ENCODE measurements around the gene CRIM1.

CRIM1 gene

GRCh38 chr2:36456227-36457175, 100.9 kb downstream of the CRIM1 start:
- DNase-seq = no peak

- DNase-seq = no peak
These were observed 102.5 kb downstream of the CRIM1 start for GRCh38 chr2:36458106-36458505.

- no peak for DNase-seq
These were observed 104.2 kb downstream of the CRIM1 start for GRCh38 chr2:36459725-36460137.

- no peak for DNase-seq
These were observed 105.6 kb downstream of the CRIM1 start for GRCh38 chr2:36461039-36461681.

GRCh38 chr2:36462311-36462935, 106.8 kb downstream of the CRIM1 start:
- no peak for DNase-seq

- no peak for DNase-seq
These were observed 107.8 kb downstream of the CRIM1 start for GRCh38 chr2:36463365-36463764.

- no peak for DNase-seq
These were observed 108.6 kb downstream of the CRIM1 start for GRCh38 chr2:36464006-36464721.

GRCh38 chr2:36466135-36466534, 110.6 kb downstream of the CRIM1 start:
- no peak for DNase-seq

GRCh38 chr2:36468463-36469105, 113.0 kb downstream of the CRIM1 start:
- DNase-seq = no peak

GRCh38 chr2:36469106-36469477, 113.5 kb downstream of the CRIM1 start:
- DNase-seq = no peak

GRCh38 chr2:36469710-36470109, 114.1 kb downstream of the CRIM1 start:
- no peak for DNase-seq

GRCh38 chr2:36473230-36473629, 117.7 kb downstream of the CRIM1 start:
- no peak for DNase-seq

- DNase-seq = no peak
These were observed 120.8 kb downstream of the CRIM1 start for GRCh38 chr2:36476411-36476810.

GRCh38 chr2:36477315-36477714, 121.7 kb downstream of the CRIM1 start:
- no peak for DNase-seq

GRCh38 chr2:36477746-36478145, 122.2 kb downstream of the CRIM1 start:
- no peak for DNase-seq

GRCh38 chr2:36478332-36478738, 122.8 kb downstream of the CRIM1 start:
- no peak for DNase-seq

GRCh38 chr2:36478999-36479398, 123.4 kb downstream of the CRIM1 start:
- DNase-seq = no peak

- DNase-seq = no peak
These were observed 123.8 kb downstream of the CRIM1 start for GRCh38 chr2:36479406-36479805.

GRCh38 chr2:36480028-36480427, 124.5 kb downstream of the CRIM1 start:
- DNase-seq = no peak

GRCh38 chr2:36480636-36481035, 125.1 kb downstream of the CRIM1 start:
- no peak for DNase-seq

- no peak for DNase-seq
These were observed 126.1 kb downstream of the CRIM1 start for GRCh38 chr2:36481709-36482108.

- DNase-seq = no peak
These were observed 127.1 kb downstream of the CRIM1 start for GRCh38 chr2:36482576-36483214.
